ENCODE results near the gene DDX60.
"Not testable (repeated sequence)": the region's sequence is repeated elsewhere in the genome, so short reads cannot be mapped to it uniquely, and the experiment has no call there.

The DDX60 gene, protein sequence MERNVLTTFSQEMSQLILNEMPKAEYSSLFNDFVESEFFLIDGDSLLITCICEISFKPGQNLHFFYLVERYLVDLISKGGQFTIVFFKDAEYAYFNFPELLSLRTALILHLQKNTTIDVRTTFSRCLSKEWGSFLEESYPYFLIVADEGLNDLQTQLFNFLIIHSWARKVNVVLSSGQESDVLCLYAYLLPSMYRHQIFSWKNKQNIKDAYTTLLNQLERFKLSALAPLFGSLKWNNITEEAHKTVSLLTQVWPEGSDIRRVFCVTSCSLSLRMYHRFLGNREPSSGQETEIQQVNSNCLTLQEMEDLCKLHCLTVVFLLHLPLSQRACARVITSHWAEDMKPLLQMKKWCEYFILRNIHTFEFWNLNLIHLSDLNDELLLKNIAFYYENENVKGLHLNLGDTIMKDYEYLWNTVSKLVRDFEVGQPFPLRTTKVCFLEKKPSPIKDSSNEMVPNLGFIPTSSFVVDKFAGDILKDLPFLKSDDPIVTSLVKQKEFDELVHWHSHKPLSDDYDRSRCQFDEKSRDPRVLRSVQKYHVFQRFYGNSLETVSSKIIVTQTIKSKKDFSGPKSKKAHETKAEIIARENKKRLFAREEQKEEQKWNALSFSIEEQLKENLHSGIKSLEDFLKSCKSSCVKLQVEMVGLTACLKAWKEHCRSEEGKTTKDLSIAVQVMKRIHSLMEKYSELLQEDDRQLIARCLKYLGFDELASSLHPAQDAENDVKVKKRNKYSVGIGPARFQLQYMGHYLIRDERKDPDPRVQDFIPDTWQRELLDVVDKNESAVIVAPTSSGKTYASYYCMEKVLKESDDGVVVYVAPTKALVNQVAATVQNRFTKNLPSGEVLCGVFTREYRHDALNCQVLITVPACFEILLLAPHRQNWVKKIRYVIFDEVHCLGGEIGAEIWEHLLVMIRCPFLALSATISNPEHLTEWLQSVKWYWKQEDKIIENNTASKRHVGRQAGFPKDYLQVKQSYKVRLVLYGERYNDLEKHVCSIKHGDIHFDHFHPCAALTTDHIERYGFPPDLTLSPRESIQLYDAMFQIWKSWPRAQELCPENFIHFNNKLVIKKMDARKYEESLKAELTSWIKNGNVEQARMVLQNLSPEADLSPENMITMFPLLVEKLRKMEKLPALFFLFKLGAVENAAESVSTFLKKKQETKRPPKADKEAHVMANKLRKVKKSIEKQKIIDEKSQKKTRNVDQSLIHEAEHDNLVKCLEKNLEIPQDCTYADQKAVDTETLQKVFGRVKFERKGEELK (N-terminal part only)

DNA sequence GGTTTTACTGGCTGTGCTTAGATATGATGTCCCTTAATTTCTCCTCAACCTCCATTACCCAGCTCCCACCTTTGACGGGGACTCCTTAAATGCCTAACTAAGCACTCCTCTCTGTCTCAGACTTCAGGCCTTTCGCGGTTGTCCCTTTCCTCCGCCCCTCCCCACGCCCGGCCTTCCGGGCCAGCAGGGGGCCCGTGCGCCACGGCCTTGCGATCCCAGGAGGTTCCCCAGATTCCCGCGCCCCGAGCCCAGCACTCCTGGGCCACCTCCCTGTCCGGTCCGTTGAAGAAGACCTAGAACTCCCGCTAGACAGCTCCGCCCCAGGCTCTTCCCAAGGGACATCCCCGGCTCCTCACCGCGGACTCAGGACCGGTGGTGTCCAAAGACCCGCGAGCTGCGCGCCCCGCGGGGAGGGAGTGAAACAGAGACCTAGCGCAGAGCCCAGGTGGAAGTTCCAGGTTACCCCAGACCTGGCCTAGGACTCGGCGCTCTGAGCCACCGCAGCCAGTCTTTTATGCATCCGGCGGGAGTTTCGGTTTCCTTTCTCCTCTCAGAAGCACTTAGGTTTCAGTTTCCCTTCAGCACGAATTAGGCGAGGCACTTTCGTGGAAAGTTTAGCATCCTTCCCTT lies at the start of gene DDX60:
Gene DDX60, minus strand, starts transcription at position 487 of the 630 bp plus-strand sequence. CDS start 7,493 bp downstream, outside the sequence.
- DNase-seq = peak; percentile 43 to 54

DNA sequence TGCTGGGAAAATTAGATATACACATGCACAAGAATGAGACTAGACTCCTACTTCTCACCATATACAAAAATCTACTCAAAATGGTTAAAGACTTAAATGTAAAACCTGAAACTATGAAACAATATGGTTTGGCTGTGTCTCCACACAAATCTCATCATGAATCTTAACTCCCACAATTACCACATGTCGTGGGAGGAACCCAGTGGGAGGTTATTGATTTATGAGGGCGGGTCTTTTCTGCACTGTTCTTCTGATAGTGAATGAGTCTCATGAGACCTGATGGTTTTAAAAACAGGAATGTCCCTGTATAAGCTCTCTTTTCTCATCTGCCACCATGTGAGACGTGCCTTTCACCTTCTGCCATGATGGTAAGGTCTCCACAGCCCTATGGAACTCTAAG lies 48.5 kb upstream of the DDX60 start:
- DNase-seq = no peak

DNA sequence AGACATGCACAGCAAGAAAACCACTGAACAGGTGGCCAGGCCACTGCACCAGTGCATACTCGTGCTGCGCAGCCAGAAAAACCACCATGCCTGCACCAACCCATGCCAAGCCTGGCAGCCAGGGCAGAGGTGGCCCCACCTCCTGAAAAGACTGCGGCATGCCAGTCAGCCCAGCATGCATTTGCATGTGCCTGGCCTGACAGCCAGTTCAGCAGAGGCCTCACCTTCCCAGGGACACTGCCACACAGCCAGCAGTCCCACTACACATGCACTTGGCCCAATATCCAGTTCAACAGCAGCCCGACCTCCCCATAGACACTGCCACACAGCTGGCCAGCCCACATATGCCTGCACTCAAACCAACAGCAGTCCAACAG lies 43.5 kb upstream of the DDX60 start:
- DNase-seq = no peak

DNA sequence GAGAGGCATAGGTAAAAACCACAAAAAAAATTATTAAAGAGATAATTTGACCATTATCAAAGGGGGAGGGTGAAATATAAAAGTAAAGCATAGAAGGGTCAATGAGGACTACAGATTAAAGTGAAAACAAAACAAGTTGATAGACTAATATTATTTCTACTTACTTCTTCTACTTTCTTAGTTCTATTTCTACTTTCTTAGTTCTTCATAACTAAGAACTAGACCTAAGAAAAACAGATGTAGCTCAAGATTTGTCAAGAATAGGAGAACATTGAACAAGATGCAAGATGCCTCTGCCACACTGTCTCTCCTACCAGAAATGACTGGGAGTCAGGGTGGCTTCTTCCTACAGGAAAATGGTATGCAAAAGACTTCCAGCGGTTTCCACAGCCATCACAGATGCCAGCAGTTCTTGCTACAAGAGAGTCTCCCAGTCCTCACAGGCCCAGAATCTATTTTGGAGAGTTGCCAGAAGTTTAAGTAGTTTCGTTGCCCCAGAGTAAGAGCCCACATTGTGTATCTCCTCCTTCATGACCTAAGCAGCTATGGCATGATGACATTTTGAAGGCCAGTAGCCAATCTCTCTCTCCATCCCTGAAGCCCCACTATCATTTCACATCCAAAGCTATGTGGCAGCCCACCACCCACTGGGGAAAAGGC lies 42.9 kb upstream of the DDX60 start:
- no peak for DNase-seq

DNA sequence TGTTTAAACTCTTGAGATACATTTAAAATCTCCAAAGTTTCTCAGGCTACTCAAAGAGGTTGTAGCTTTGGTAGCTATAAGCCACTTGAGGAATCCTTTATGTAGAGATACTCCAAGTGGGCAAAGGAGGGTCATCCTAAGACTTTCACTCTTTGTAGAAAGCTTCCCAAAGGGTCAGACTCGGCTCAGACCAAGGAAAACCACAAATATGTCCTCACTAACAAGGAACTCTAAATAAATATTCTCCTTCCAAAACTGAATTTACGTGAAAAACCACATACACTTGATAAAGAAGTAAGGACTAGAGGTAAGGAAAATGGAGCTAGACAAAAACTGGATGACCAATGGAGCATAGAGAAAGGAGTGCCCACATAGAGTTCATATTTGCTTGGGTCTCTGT lies 41.7 kb upstream of the DDX60 start:
- DNase-seq = no peak

DNA sequence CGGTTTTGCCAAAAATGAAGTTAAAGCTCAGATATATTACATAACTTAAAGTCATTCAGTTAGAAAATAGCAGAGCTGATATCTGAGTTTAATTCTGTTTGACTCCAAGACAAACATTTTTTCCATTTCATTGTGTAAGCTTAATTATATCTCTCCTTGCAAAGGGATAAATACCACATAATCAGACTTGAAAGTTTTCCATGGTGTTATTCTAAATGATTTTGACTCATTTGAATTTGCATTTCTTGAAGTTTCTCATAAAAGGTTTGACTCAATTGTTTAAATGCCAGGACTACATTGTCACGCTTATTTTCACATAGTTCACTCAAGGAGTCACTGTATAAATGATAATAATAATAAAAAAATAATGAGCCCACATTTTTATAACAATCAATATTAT lies 39.4 kb upstream of the DDX60 start:
- DNase-seq = no peak

DNA sequence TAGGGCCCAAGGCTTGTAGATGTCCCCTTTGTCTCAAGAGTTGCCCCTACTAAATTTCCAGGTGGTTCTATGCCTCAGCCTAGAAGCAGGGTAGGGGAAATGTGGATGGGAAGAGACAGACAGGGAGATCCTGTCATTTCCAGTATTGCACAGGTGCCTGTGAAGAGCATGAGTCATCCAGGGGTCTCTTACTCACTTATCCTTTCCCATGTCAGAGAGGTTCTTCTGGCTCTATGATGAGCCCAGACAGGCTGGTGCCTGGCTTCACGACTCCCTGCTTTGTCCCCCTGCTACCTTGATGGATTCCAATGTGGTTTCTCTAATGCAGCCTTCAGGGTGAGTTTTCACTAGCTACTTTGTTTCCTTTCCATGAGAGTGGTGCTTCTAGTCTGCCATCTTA lies 35.2 kb upstream of the DDX60 start:
- no peak for DNase-seq

DNA sequence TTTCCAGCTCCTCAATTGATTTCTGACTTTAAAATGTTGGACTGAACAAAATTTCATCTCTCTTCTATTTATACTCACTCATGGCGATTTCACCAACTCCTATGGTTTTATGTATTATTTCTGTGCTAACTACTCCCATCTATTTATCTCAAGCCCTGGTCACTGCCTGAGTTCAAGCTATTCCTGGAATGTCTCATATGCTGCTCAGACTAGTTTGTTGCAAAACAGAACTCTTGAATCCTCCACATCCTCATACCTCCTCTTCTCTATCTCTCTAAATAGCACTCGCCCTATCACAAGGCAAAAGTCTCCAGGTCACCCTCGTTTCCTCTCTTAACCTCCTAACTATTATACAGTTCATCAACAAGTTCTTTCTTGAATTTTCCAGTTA lies 19.0 kb upstream of the DDX60 start:
- no peak for DNase-seq

DNA sequence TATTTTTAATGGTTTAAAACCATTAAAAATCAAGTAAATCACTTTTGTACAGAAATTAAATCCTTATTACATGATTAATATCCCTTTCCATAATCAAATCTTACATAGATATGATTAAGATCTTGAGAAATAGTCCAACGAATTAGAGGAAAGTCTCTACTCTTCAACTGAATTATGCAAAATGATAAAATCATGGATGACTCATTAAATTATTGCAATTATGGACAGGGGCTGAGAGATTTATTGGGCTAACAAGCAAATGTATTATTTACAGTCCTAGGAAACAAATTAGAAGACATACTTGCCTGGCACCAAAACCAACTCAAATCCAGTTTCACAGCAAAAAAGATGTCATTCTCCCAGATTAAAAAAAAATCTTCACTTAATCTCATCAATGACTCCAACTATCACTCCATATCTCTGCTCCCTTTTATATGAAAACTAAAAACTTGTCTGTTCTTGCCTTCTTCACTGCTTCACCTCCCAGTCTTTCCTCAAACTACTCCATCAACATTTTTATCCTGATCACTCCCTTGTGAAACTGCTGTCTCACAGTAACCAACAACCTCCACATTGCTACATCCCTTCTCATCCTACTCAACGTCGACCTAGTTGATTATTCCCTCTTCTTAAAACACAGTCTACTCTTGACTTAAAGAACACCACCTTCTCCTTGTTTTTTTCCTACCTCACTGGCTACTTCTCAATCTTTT lies 18.4 kb upstream of the DDX60 start:
- DNase-seq = no peak

DNA sequence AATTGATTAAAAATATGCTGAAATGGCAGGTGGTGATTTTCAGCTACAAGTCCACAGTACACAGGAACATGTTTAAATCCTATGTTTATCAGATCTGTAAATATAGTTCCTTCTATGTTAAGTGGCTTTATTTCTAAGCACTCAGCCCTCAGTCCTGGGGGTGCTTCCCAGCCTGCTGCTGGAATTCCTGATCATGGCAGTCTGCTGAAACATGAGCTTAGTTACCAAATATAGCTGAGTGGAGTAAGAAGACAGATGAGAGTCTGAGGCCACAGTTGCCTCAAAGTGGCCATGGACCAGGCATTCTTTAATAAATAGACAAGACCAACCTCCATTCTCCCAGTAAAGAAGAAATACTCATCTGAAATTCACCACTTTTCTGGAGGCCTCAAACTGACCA lies 17.1 kb upstream of the DDX60 start:
- no peak for DNase-seq

DNA sequence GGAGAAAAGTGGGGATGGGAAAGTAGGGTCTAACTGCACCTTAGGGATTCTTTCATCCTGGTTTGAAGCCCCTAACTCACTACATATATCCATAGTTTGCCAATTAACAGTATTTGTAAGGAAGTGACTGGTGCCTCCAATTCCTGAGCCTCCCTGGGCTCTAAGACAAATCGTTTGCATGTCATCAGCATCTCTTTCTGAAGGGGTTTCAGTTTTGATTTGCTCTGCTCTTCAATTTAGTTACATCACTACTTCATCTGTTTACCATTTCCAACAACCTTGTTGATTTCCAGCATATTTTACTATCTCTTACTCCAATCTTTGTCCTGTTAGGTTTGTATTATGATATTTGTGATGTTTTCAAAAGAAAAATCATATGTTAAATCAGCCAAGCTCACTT lies 15.5 kb upstream of the DDX60 start:
- no peak for DNase-seq

DNA sequence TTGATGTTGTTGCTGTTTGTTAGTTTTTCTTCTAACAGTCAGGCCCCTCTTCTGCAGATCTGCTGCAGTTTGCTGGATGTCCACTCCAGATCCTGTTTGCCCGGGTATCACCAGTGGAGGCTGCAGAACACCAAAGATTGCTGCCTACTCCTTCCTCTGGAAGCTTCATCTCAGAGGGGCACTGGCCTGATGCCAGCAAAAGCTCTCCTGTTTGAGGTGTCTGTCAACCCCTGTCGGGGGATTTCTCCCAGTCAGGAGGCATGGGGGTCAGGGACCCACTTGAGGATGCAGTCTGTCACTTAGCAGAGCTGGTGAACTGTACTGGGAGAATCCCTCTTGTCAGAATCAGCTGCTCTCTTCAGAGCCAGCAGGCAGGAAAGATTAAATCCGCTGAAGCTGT lies 12.0 kb upstream of the DDX60 start:
- not testable (repeated sequence) for DNase-seq

DNA sequence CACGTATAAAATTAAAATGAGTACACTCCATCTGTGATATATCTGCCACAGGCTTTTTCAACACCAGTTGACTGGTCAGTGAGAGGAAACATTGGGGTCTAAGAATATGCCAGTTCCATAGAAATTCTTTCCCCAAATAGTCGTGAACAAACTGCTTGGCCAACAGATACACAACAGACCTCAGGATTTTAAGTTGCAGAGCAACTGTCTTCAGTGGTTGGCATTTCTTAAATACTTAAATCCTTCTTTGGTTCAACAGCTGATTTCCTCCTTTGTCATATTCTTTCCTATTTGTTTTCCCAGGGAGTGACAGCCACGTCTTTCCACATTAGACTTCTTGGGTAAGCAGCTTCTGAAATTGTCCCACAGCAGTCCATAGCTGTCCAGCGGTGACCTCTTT lies 7.0 kb upstream of the DDX60 start:
- DNase-seq = no peak

DNA sequence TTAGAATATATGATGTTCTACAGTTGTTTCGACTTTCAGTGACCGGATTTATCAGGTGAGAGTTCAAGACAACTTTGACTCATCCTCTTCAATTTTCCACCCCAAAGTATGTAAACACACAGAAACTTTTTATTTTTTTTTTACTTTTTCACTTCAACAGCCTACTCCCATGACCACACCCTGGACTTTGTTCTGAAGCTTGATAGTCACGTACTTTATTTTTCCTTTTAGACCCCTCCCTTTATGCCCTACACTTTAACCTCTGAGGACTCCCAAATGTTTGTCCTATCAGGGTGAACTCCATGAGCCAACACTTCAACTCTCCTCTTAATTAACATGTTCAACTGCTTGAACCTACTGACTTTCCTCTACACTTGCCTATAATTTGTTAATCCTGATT lies 2.5 kb upstream of the DDX60 start:
- no peak for DNase-seq

DNA sequence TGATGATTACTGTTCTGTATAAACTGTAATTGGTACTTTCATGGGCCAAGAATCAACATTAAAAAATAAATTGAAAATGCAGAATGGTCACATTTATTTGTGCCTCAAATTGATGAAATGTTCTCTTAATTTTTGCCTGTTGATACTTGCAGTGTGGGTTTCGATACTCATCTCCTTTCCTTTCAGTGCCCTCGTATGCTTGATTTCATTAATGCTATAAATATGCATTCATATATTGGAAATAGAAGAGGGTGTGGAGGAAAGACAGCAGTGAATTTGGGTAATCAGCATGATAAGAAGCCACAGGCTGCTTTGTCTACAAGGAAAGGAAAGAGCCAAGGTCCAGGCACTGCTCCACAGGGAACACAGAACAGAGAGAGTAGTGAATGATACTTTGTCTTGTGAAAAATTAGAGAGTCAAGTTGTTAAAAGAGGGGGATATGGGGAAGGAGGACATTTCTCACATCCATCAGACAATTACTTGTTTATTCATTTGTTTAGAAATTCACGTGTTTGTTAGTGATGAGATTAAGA lies 1.0 kb upstream of the DDX60 start:
- no peak for DNase-seq

DNA sequence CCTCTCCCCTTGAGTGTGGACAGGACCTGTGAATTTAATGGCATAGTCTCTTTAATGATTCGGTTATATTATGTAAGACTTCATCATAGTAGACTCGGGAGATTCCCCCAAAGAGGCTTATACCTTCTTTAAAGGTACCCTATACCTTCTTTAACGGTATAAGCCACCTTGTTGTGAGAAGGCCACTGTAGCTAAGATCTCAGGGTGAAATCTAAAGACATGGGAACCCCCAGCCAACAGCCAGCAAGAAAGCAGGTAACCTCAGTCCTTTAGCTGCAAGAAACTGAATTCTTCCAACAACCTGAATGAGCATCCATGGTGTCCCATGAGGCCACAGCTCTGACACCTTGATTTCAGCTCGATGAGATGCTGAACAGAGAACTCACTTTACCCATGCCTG lies 931 bp downstream of the DDX60 start:
- no peak for DNase-seq

DNA sequence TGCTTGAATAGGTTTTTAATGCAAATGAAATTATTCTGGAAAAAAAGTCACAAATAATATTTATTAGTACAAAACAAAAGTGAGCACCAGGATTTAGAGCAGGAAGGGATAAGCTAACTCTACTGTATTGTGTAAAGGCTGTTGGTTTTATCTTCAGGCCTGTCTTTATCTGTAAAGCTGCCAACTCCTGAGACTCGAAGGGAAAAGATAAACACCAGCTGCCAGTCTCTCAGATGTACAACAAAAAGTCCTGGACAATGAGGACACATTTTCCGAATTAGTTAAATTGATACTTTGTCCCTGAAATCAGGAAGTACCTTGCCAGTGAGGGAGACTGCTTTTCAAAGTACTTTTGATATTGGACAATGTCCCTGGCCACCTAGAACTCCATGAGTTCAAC lies 8.8 kb downstream of the DDX60 start:
- no peak for DNase-seq

DNA sequence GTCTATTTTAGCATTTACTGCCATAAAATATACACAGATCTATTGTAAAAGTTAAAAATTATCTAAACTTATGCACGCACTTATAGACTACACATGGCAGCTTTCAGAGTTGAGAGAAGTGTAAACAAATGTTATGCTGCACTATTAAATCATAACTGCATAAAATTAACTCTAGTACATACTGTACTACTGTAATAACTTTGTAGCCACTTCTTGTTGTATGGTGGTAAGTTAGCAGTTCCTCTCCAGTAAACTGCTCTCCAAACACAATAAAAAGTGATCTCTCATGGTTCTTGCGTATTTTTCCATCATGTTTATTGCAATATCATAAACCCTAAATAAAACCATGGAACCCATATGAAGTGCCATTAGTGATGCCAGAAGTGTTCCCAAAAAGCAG lies 9.6 kb downstream of the DDX60 start:
- DNase-seq = no peak

DNA sequence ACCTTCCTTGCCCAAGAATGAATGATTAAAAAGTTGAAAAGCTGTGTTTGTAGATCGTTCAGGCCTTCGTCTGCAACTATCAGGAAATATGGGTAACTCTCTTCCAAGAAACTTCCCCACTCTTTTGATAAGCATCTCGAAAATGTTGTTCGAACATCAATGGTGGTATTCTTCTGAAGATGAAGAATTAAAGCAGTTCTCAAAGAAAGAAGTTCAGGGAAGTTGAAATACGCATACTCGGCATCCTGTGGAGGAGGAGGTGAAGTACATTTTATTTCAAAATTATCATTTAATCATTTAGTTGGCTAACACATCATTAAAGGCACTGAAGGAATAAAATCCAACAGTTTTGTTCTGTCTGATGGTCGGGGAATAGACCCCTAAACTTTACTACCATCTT lies 12.1 kb downstream of the DDX60 start:
- DNase-seq = no peak

DNA sequence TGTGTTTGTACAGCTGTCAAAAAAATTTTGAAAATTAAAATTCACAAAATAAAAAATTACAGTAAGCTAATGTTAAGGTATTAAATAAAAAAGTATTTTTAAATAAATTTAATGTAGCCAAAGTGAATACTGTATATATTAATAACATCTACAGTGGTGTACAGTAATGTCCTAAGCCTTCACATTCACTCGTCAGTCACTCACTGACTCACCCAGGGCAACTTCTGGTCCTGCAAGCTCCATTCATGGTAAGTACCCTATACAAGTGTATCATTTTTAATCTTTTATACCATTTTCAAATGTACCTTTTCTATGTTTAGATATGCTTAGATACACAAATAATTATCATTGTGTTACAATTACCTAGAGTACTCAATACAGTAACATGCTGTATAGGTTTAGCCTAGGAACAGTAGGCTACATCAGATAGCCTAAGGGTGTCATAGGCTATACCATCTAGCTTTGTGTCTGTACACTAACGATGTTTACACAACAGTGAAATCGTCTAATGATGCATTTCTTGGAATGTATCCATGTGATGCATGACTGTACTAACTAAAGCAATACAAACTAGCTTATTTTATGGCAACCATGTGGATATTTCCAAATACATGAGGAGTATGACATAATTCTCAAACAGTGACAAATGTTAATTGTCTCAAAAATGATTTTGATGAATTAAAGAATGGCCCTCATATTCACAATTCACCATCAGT lies 13.7 kb downstream of the DDX60 start:
- no peak for DNase-seq

DNA sequence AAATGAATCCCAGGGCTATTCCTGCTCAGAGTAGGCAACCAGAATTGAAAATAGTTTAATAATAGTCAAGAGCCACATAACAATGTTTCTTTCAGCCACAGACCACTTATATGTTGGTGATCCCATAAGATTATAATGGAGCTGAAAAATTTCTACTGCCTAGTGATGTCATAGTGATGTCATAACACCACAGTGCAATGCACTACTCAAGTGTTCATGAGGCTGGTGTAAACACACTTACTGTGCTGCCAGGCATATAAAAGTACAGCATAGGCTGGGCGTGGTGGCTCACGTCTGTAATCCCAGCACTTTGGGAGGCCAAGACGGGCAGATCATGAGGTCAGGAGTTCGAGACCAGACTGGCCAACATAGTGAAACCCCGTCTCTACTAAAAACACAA lies 15.1 kb downstream of the DDX60 start:
- DNase-seq = not testable (repeated sequence)
